Measurements from ENCODE around the gene PIM1. TPM values are rescaled to one million over a fixed set of nuclear protein-coding genes. Genes with fewer than 3 reads are reported as not detected.
A peak's percentile ranks its signal among the peaks of the same experiment; 100 is the strongest.

The PIM1 gene
- total and polyA plus RNA-seq, 9 of the 15 experiments (the other 6 are each of a cell fraction or from before 2014, with no cell fraction given), result 19.0 to 789 (median 212) TPM

DNA sequence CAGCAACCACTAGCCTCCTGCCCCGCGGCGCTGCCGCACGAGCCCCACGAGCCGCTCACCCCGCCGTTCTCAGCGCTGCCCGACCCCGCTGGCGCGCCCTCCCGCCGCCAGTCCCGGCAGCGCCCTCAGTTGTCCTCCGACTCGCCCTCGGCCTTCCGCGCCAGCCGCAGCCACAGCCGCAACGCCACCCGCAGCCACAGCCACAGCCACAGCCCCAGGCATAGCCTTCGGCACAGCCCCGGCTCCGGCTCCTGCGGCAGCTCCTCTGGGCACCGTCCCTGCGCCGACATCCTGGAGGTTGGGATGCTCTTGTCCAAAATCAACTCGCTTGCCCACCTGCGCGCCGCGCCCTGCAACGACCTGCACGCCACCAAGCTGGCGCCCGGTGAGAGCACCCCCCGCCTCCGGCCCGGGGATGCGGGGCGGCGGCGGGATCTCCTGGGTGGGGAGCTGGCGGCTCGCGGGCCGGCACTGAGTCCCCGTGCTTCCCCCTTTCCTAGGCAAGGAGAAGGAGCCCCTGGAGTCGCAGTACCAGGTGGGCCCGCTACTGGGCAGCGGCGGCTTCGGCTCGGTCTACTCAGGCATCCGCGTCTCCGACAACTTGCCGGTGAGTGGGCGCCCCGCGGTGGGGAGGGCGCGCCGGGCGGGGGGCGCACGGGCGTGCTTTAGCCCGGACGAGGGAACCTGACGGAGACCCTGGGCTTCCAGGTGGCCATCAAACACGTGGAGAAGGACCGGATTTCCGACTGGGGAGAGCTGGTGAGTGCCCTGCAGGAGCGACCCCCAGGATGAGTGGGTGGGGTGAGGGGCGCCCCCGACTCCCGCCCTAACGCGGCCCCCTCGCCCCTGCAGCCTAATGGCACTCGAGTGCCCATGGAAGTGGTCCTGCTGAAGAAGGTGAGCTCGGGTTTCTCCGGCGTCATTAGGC lies 585 bp downstream of the PIM1 start (continued):
- TF ChIP-seq KHSRP (IDR thresholded peaks at IDR 0.05) (no peak), DACH1 (IDR thresholded peaks at IDR 0.05; ENCODE audit: partially characterized antibody) (no peak), FOS (IDR thresholded peaks at IDR 0.05; ENCODE audit: extremely low read depth, insufficient read length) (no peak), ZNF24 (IDR thresholded peaks at IDR 0.05) (no peak), ZNF146 (CRISPR knock-in tag; IDR thresholded peaks at IDR 0.05; ENCODE audit: unreplicated experiment) (no peak), HNRNPUL1 (IDR thresholded peaks at IDR 0.05; ENCODE audit: low read length) (no peak), FOXP1 (CRISPR knock-in tag; IDR thresholded peaks at IDR 0.05) (no peak), CHD2 (IDR thresholded peaks at IDR 0.05; ENCODE audit: low read depth, low read length) (no peak), TBP (optimal IDR thresholded peaks at IDR 0.05; ENCODE audit: low read depth, low read length) (peak; percentile 26), GATA2 (CRISPR knock-in tag; IDR thresholded peaks at IDR 0.05) (no peak), HDAC3 (IDR thresholded peaks at IDR 0.05; ENCODE audit: borderline replicate concordance, partially characterized antibody) (no peak), MAFK (IDR thresholded peaks at IDR 0.05; ENCODE audit: low read length) (no peak), TRIM28 (IDR thresholded peaks at IDR 0.05) (no peak), BHLHE40 (IDR thresholded peaks at IDR 0.05; ENCODE audit: low read length) (peak; percentile 76), ZC3H8 (IDR thresholded peaks at IDR 0.05) (no peak), POLR3A (IDR thresholded peaks at IDR 0.05; ENCODE audit: borderline replicate concordance, extremely low read depth, insufficient read depth, insufficient read length) (no peak), ELF2 (CRISPR knock-in tag; IDR thresholded peaks at IDR 0.05) (no peak; the same call in 1 of the 2 replicates), ELF1 (tag; IDR thresholded peaks at IDR 0.05) (no peak), ETV5 (CRISPR knock-in tag; IDR thresholded peaks at IDR 0.05; ENCODE audit: low read depth) (0 out of 2 replicates have a peak, but pooled peaks have one; percentile 70)
- TF ChIP-seq, protein P1, sequence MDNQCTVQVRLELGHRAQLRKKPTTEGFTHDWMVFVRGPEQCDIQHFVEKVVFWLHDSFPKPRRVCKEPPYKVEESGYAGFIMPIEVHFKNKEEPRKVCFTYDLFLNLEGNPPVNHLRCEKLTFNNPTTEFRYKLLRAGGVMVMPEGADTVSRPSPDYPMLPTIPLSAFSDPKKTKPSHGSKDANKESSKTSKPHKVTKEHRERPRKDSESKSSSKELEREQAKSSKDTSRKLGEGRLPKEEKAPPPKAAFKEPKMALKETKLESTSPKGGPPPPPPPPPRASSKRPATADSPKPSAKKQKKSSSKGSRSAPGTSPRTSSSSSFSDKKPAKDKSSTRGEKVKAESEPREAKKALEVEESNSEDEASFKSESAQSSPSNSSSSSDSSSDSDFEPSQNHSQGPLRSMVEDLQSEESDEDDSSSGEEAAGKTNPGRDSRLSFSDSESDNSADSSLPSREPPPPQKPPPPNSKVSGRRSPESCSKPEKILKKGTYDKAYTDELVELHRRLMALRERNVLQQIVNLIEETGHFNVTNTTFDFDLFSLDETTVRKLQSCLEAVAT (IDR thresholded peaks at IDR 0.05), result peak; percentile 94 to 98
- TF ChIP-seq, protein P2, sequence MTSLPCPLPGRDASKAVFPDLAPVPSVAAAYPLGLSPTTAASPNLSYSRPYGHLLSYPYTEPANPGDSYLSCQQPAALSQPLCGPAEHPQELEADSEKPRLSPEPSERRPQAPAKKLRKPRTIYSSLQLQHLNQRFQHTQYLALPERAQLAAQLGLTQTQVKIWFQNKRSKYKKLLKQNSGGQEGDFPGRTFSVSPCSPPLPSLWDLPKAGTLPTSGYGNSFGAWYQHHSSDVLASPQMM (CRISPR knock-in tag; IDR thresholded peaks at IDR 0.05), result no peak
- TF ChIP-seq, protein P3, sequence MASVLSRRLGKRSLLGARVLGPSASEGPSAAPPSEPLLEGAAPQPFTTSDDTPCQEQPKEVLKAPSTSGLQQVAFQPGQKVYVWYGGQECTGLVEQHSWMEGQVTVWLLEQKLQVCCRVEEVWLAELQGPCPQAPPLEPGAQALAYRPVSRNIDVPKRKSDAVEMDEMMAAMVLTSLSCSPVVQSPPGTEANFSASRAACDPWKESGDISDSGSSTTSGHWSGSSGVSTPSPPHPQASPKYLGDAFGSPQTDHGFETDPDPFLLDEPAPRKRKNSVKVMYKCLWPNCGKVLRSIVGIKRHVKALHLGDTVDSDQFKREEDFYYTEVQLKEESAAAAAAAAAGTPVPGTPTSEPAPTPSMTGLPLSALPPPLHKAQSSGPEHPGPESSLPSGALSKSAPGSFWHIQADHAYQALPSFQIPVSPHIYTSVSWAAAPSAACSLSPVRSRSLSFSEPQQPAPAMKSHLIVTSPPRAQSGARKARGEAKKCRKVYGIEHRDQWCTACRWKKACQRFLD (CRISPR knock-in tag; IDR thresholded peaks at IDR 0.05), result no peak
- TF ChIP-seq, protein P4, sequence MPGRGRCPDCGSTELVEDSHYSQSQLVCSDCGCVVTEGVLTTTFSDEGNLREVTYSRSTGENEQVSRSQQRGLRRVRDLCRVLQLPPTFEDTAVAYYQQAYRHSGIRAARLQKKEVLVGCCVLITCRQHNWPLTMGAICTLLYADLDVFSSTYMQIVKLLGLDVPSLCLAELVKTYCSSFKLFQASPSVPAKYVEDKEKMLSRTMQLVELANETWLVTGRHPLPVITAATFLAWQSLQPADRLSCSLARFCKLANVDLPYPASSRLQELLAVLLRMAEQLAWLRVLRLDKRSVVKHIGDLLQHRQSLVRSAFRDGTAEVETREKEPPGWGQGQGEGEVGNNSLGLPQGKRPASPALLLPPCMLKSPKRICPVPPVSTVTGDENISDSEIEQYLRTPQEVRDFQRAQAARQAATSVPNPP (IDR thresholded peaks at IDR 0.05; ENCODE audit: borderline replicate concordance, insufficient read depth, insufficient read length), result no peak
- TF ChIP-seq, protein P5, sequence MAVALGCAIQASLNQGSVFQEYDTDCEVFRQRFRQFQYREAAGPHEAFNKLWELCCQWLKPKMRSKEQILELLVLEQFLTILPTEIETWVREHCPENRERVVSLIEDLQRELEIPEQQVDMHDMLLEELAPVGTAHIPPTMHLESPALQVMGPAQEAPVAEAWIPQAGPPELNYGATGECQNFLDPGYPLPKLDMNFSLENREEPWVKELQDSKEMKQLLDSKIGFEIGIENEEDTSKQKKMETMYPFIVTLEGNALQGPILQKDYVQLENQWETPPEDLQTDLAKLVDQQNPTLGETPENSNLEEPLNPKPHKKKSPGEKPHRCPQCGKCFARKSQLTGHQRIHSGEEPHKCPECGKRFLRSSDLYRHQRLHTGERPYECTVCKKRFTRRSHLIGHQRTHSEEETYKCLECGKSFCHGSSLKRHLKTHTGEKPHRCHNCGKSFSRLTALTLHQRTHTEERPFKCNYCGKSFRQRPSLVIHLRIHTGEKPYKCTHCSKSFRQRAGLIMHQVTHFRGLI (CRISPR knock-in tag; IDR thresholded peaks at IDR 0.05), result no peak
